CD4-positive, alpha-beta T cell treated with Interleukin-17A for 4 hours (primary cell): Measurements from ENCODE around the gene FKBP15.
"Not testable (repeated sequence)": the region's sequence is repeated elsewhere in the genome, so short reads cannot be mapped to it uniquely, and the experiment has no call there.

Experiments used
- DNase-seq: peaks from one replicate; pipeline ENCODE4 v3.0.0-alpha.2; 2020; ENCODE audit warnings: mixed read lengths

Gene FKBP15

GRCh38 chr9:113235701-113236255 is 14.7 kb upstream of the FKBP15 start:
- not testable (repeated sequence) for DNase-seq

- DNase-seq = no peak
These were observed 10.6 kb upstream of the FKBP15 start for GRCh38 chr9:113231701-113232100.

- DNase-seq = no peak
These were observed 7.1 kb upstream of the FKBP15 start for GRCh38 chr9:113228130-113228665.

GRCh38 chr9:113227436-113227835 is 6.4 kb upstream of the FKBP15 start:
- DNase-seq = no peak

GRCh38 chr9:113223963-113224362 is 2.9 kb upstream of the FKBP15 start:
- DNase-seq = no peak

- no peak for DNase-seq
These were observed 1.4 kb upstream of the FKBP15 start for GRCh38 chr9:113222482-113222841.

- no peak for DNase-seq
These were observed 864 bp upstream of the FKBP15 start for GRCh38 chr9:113221800-113222481.

- DNase-seq = no peak
These were observed 542 bp downstream of the FKBP15 start for GRCh38 chr9:113220467-113221002.

GRCh38 chr9:113219969-113220368 is 1.1 kb downstream of the FKBP15 start:
- no peak for DNase-seq

- no peak for DNase-seq
These were observed 1.7 kb downstream of the FKBP15 start for GRCh38 chr9:113219186-113219936.

GRCh38 chr9:113216406-113216805 is 4.7 kb downstream of the FKBP15 start:
- no peak for DNase-seq

GRCh38 chr9:113215132-113215531 is 5.9 kb downstream of the FKBP15 start:
- no peak for DNase-seq

- DNase-seq = no peak
These were observed 10.3 kb downstream of the FKBP15 start for GRCh38 chr9:113210815-113211214.

- no peak for DNase-seq
These were observed 15.2 kb downstream of the FKBP15 start for GRCh38 chr9:113205861-113206260.

GRCh38 chr9:113205432-113205831 is 15.6 kb downstream of the FKBP15 start:
- DNase-seq = no peak

GRCh38 chr9:113199683-113200329 is 21.3 kb downstream of the FKBP15 start:
- DNase-seq = no peak

- DNase-seq = no peak
These were observed 28.6 kb downstream of the FKBP15 start for GRCh38 chr9:113192455-113192854.

- DNase-seq = no peak
These were observed 33.0 kb downstream of the FKBP15 start for GRCh38 chr9:113187929-113188595.

- DNase-seq = no peak
These were observed 34.8 kb downstream of the FKBP15 start for GRCh38 chr9:113186137-113186755.

GRCh38 chr9:113185271-113185670 is 35.8 kb downstream of the FKBP15 start:
- no peak for DNase-seq

GRCh38 chr9:113184539-113184938 is 36.5 kb downstream of the FKBP15 start:
- DNase-seq = no peak

GRCh38 chr9:113183956-113184488 is 37.1 kb downstream of the FKBP15 start:
- DNase-seq = no peak
